ENCODE results near the gene SFSWAP.

DNA sequence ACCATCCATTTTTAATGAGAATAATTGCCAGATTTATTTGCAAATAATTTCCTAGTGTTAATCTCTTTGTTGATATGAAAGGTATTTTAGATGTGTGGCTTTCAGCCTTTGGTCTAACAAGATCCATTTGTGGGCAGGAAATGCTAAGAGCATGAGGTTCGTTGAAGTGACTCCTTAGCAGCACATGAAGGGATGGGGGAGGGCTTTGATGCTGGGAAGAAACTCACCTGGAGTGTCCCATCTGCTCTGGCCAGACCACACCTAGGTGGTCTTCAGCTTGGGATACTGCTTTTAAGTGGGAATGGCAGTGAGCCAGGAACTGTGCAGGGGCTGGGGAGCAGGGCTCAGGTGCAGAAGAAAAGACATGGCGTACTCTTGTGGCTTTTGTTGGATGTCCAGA is 13.6 kb downstream of the SFSWAP start:
- TF ChIP-seq, protein P1, sequence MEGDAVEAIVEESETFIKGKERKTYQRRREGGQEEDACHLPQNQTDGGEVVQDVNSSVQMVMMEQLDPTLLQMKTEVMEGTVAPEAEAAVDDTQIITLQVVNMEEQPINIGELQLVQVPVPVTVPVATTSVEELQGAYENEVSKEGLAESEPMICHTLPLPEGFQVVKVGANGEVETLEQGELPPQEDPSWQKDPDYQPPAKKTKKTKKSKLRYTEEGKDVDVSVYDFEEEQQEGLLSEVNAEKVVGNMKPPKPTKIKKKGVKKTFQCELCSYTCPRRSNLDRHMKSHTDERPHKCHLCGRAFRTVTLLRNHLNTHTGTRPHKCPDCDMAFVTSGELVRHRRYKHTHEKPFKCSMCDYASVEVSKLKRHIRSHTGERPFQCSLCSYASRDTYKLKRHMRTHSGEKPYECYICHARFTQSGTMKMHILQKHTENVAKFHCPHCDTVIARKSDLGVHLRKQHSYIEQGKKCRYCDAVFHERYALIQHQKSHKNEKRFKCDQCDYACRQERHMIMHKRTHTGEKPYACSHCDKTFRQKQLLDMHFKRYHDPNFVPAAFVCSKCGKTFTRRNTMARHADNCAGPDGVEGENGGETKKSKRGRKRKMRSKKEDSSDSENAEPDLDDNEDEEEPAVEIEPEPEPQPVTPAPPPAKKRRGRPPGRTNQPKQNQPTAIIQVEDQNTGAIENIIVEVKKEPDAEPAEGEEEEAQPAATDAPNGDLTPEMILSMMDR (IDR thresholded peaks at IDR 0.05 in 8 of 11, conservative IDR thresholded peaks at IDR 0.05 in 3 of 11) = no peak
- TF ChIP-seq POLR2AphosphoS5 (IDR thresholded peaks at IDR 0.05) = no peak
- TF ChIP-seq POLR2A (IDR thresholded peaks at IDR 0.05) = no peak

All from spleen (tissue), 7 donors.